NCI-H1930 (cell line): Measurements from ENCODE around the gene ENDOD1.

Experiments
- DNase-seq, 2 experiments: peaks; one replicate each; lab custom pipeline; 2025; lab: John Stamatoyannopoulos, UW

ENDOD1 gene

GRCh38 chr11:95175818-95176380 lies 86.3 kb downstream of the ENDOD1 start:
- DNase-seq, result no peak
